Natural killer cell (primary cell): ENCODE measurements around the gene ARID1B. TPM values are rescaled to one million over a fixed set of nuclear protein-coding genes. Genes with fewer than 3 reads are reported as not detected.
A peak's percentile ranks its signal among the peaks of the same experiment; 100 is the strongest.

Experiments used
- ATAC-seq, 3 donors: fragments of 150-1000 bp in 2 of 3; fragments of 200-7000 bp in 1 of 3; cut with Tn5 transposase; 1 replicate in 1 of 3; 2 replicates in 2 of 3; pipeline ENCODE4 v1.10.0; 2021; ENCODE audit warnings: mild to moderate bottlenecking in 2 of 3, moderate library complexity in 2 of 3
- DNase-seq, 2 donors: peaks; one replicate each; pipeline versions ENCODE4 v3.0.0 to v3.0.0-alpha.2; 2013 to 2021; ENCODE audit warnings: mixed read lengths in 1 of 2
- H3K27ac ChIP-seq: one replicate; pipeline ENCODE4 v1.5.1; 2013; ENCODE audit warnings: mild to moderate bottlenecking, low read length
- H3K27me3 ChIP-seq: one replicate; pipeline ENCODE4 v1.6.1; 2013; ENCODE audit warnings: low read length; ENCODE audit not compliant: control insufficient read depth, insufficient read depth
- H3K36me3 ChIP-seq: one replicate; pipeline ENCODE4 v1.6.1; 2013; ENCODE audit warnings: low read length; ENCODE audit not compliant: control insufficient read depth, insufficient read depth
- H3K4me1 ChIP-seq: one replicate; pipeline ENCODE4 v1.6.1; 2013; ENCODE audit warnings: low read length; ENCODE audit not compliant: control insufficient read depth, insufficient read depth
- H3K4me3 ChIP-seq: one replicate; pipeline ENCODE4 v1.5.1; 2013; ENCODE audit warnings: low read length
- H3K9me3 ChIP-seq: one replicate; pipeline ENCODE4 v1.6.1; 2013; ENCODE audit warnings: low read length; ENCODE audit not compliant: control insufficient read depth, insufficient read depth
- H3K27ac Mint-ChIP-seq, 2 donors: one replicate each; pipeline ENCODE4 v1.8.0; 2022; ENCODE audit warnings: mild to moderate bottlenecking in 2 of 2, mixed read lengths in 2 of 2, moderate library complexity in 1 of 2
- H3K27me3 Mint-ChIP-seq, 2 donors: one replicate each; pipeline ENCODE4 v1.8.0; 2022; ENCODE audit warnings: low read depth in 2 of 2, mixed read lengths in 2 of 2
- H3K36me3 Mint-ChIP-seq: one replicate; pipeline ENCODE4 v1.8.0; 2022; ENCODE audit warnings: mixed read lengths
- H3K4me1 Mint-ChIP-seq, 2 donors: one replicate each; pipeline ENCODE4 v1.8.0; 2022; ENCODE audit warnings: mixed read lengths in 2 of 2
- H3K4me3 Mint-ChIP-seq: one replicate; pipeline ENCODE4 v1.8.0; 2022; ENCODE audit warnings: mild to moderate bottlenecking, moderate library complexity, mixed read lengths
- H3K9me3 Mint-ChIP-seq, 2 donors: one replicate each; pipeline ENCODE4 v1.8.0; 2022; ENCODE audit warnings: mixed read lengths in 2 of 2
- CTCF ChIP-seq: fragments of 200-600 bp; IDR thresholded peaks from one replicate; pipeline ENCODE4 v1.8.0; 2022; ENCODE audit warnings: antibody characterized with exemption
- WGBS: methylation state at CpG from one replicate; pipeline ENCODE4 v1.1.7; 2013; ENCODE audit warnings: missing lambda C conversion rate; ENCODE audit not compliant: insufficient coverage; 5-methylcytosine and 5-hydroxymethylcytosine counted together
- intact Hi-C: fragments of 100-400 bp; cut with micrococcal nuclease; formaldehyde crosslinking; loops from one replicate; pipeline ENCODE4 v1.14.2; 2022
- total RNA-seq, 4 donors: library from RNA; stranded (reverse); fragments of 120-200 nt in 1 of 4; gene quantifications; one replicate each; pipeline versions ENCODE4 v1.2.3 to v1.2.4, GENCODE V29; 2013 to 2022

ARID1B gene
- total RNA-seq, 3 donors from 2014 or later (not counting 1 experiment from before 2014, with no cell fraction given): 180 to 201 (median 189) TPM

- 85% methylated on average over 1 of the region's 4 CpGs for WGBS
- H3K36me3 ChIP-seq: peaks cover 2% of the 10 kb centered on the region
- intact Hi-C loops: no loop called here
- no peak for ATAC-seq
- no peaks in the 10 kb centered on the region for H3K27me3 ChIP-seq
- DNase-seq: no peak
- TF ChIP-seq CTCF: no peak
- no peak overlapping the region for H3K27ac ChIP-seq
- H3K27ac Mint-ChIP-seq: peak overlapping the region; percentile 90 to 94
- no peaks in the 10 kb centered on the region for H3K36me3 Mint-ChIP-seq
- no peaks in the 10 kb centered on the region for H3K9me3 ChIP-seq
- no peaks in the 10 kb centered on the region for H3K27me3 Mint-ChIP-seq
- H3K9me3 Mint-ChIP-seq: no peaks in the 10 kb centered on the region
- peaks cover 35 to 37% of the 10 kb centered on the region in 2 donors for H3K4me1 Mint-ChIP-seq
- peaks cover 4% of the 10 kb centered on the region for H3K4me1 ChIP-seq
- H3K4me3 ChIP-seq: peak overlapping the region; percentile 60
- peak overlapping the region; percentile 97 for H3K4me3 Mint-ChIP-seq
Observed at GRCh38 chr6:157032923-157033322, 255.7 kb downstream of the ARID1B start.

- WGBS: 4% methylated on average over 4 of the region's 5 CpGs
- H3K4me3 Mint-ChIP-seq: peak overlapping the region; percentile 97
- intact Hi-C loops: loop anchor here (1.0 kb wide), 1 partner anchor 151 kb away; no protein-coding TSS in a partner anchor
- peak overlapping the region; percentile 90 to 94 for H3K27ac Mint-ChIP-seq
- Histone ChIP-seq H3K9me3 (no peaks in the 10 kb centered on the region), H3K27me3 (no peaks in the 10 kb centered on the region), H3K4me1 (peaks cover 4% of the 10 kb centered on the region), H3K27ac (peak overlapping the region; percentile 88), H3K4me3 (peak overlapping the region; percentile 60), H3K36me3 (peaks cover 2% of the 10 kb centered on the region)
- H3K9me3 Mint-ChIP-seq: no peaks in the 10 kb centered on the region
- no peak for TF ChIP-seq CTCF
- ATAC-seq (peak; percentile 44 to 53 (median 48)), DNase-seq (peak in 1 of 2 donors; percentile 34)
- H3K27me3 Mint-ChIP-seq: no peaks in the 10 kb centered on the region
- H3K4me1 Mint-ChIP-seq: peaks cover 35 to 37% of the 10 kb centered on the region in 2 donors
- no peaks in the 10 kb centered on the region for H3K36me3 Mint-ChIP-seq
Observed at GRCh38 chr6:157033428-157034140, 256.4 kb downstream of the ARID1B start.

GRCh38 chr6:157034436-157035230, 257.5 kb downstream of the ARID1B start:
- WGBS: 16% methylated on average over 4 of the region's 6 CpGs
- Mint-ChIP-seq H3K27ac (peak overlapping the region; percentile 90 to 94), H3K9me3 (no peaks in the 10 kb centered on the region), H3K27me3 (no peaks in the 10 kb centered on the region), H3K4me3 (peak overlapping the region; percentile 97), H3K36me3 (no peaks in the 10 kb centered on the region), H3K4me1 (peaks cover 30 to 31% of the 10 kb centered on the region in 2 donors)
- no peaks in the 10 kb centered on the region for H3K27me3 ChIP-seq
- H3K4me3 ChIP-seq: no peak overlapping the region
- peaks cover 2% of the 10 kb centered on the region for H3K36me3 ChIP-seq
- DNase-seq (peak in 1 of 2 donors; percentile 74), ATAC-seq (peak; percentile 63 to 81 (median 74))
- H3K4me1 ChIP-seq: peaks cover 4% of the 10 kb centered on the region
- peak; percentile 67 for TF ChIP-seq CTCF
- no peak overlapping the region for H3K27ac ChIP-seq
- no peaks in the 10 kb centered on the region for H3K9me3 ChIP-seq
- intact Hi-C loops: loop anchor here (1.0 kb wide), 1 partner anchor 150 kb away; no protein-coding TSS in a partner anchor
